ENCODE data around the gene RYR2. TPM values are rescaled to one million over a fixed set of nuclear protein-coding genes. Genes with fewer than 3 reads are reported as not detected.

Gene RYR2
- total and polyA plus RNA-seq, 3 donors from 2014 or later = 5.4 to 9.5 (median 9.1) TPM

- Histone ChIP-seq H3K27ac (no peak overlapping the region), H3K9me3 (no peaks in the 10 kb centered on the region), H3K27me3 (no peaks in the 10 kb centered on the region), H3K4me3 (no peak overlapping the region), H3K4me1 (no peaks in the 10 kb centered on the region), H3K36me3 (ENCODE audit: low read depth, missing control alignments) (no peaks in the 10 kb centered on the region)
- WGBS, 2 donors = 27 to 42% methylated on average over 1 of the region's 1 CpG
- DNase-seq = no peak
- intact Hi-C loops (cut with DNase I; ENCODE audit: low total_unique reads) = no loop called here
- TF ChIP-seq CTCF (IDR thresholded peaks at IDR 0.05) (no peak), POLR2A (IDR thresholded peaks at IDR 0.05) (no peak)
Measured at GRCh38 chr1:237685551-237685950, 643.6 kb downstream of the RYR2 start.

GRCh38 chr1:237687804-237688203, 645.8 kb downstream of the RYR2 start:
- WGBS, 2 donors = 70 to 82% methylated on average over 5 of the region's 5 CpGs
- TF ChIP-seq CTCF (IDR thresholded peaks at IDR 0.05) = no peak
- TF ChIP-seq POLR2A (IDR thresholded peaks at IDR 0.05) = no peak
- intact Hi-C loops (cut with DNase I; ENCODE audit: low total_unique reads) = no loop called here
- Histone ChIP-seq H3K27me3 (no peaks in the 10 kb centered on the region), H3K27ac (no peak overlapping the region), H3K4me3 (no peak overlapping the region), H3K9me3 (no peaks in the 10 kb centered on the region), H3K36me3 (ENCODE audit: low read depth, missing control alignments) (no peaks in the 10 kb centered on the region), H3K4me1 (no peaks in the 10 kb centered on the region)
- DNase-seq = no peak

- Histone ChIP-seq H3K27me3 (no peaks in the 10 kb centered on the region), H3K4me3 (no peak overlapping the region), H3K9me3 (no peaks in the 10 kb centered on the region), H3K36me3 (ENCODE audit: low read depth, missing control alignments) (no peaks in the 10 kb centered on the region), H3K27ac (no peak overlapping the region), H3K4me1 (no peaks in the 10 kb centered on the region)
- intact Hi-C loops (cut with DNase I; ENCODE audit: low total_unique reads) = no loop called here
- WGBS, 2 donors = 86 to 92% methylated on average over 2 of the region's 2 CpGs
- TF ChIP-seq POLR2A (IDR thresholded peaks at IDR 0.05) (no peak), CTCF (IDR thresholded peaks at IDR 0.05) (no peak)
- no peak for DNase-seq
Measured at GRCh38 chr1:237690656-237691055, 648.7 kb downstream of the RYR2 start.

- no peak for DNase-seq
- Histone ChIP-seq H3K4me3 (no peak overlapping the region), H3K4me1 (no peaks in the 10 kb centered on the region), H3K9me3 (no peaks in the 10 kb centered on the region), H3K36me3 (ENCODE audit: low read depth, missing control alignments) (no peaks in the 10 kb centered on the region), H3K27me3 (no peaks in the 10 kb centered on the region), H3K27ac (no peak overlapping the region)
- WGBS, 2 donors = 83 to 84% methylated on average over 7 of the region's 7 CpGs
- no peak for TF ChIP-seq CTCF (IDR thresholded peaks at IDR 0.05)
- no peak for TF ChIP-seq POLR2A (IDR thresholded peaks at IDR 0.05)
- intact Hi-C loops (cut with DNase I; ENCODE audit: low total_unique reads) = no loop called here
Measured at GRCh38 chr1:237692255-237692654, 650.3 kb downstream of the RYR2 start.

GRCh38 chr1:237695878-237696277, 653.9 kb downstream of the RYR2 start:
- Histone ChIP-seq H3K27me3 (no peaks in the 10 kb centered on the region), H3K4me3 (no peak overlapping the region), H3K4me1 (no peaks in the 10 kb centered on the region), H3K9me3 (no peaks in the 10 kb centered on the region), H3K36me3 (ENCODE audit: low read depth, missing control alignments) (no peaks in the 10 kb centered on the region), H3K27ac (no peak overlapping the region)
- intact Hi-C loops (cut with DNase I; ENCODE audit: low total_unique reads) = no loop called here
- no peak for TF ChIP-seq CTCF (IDR thresholded peaks at IDR 0.05)
- TF ChIP-seq POLR2A (IDR thresholded peaks at IDR 0.05) = no peak
- DNase-seq = no peak
